ENCODE measurements around the gene ZFAND3. TPM values are rescaled to one million over a fixed set of nuclear protein-coding genes. Genes with fewer than 3 reads are reported as not detected.

The ZFAND3 gene
- total and polyA plus RNA-seq, 2 donors (not counting 1 experiment from before 2014, with no cell fraction given) = 21.5 to 40.8 TPM

- H4K20me1 ChIP-seq (ENCODE audit: control insufficient read depth, extremely low read depth, insufficient read depth, low read length) = no peaks in the 10 kb centered on the region
- H2AFZ ChIP-seq (ENCODE audit: low read length) = no peak overlapping the region
- no peaks in the 10 kb centered on the region for H3K9me3 ChIP-seq (ENCODE audit: control insufficient read depth, insufficient read depth, low read depth, low read length)
- no peak for TF ChIP-seq EZH2 (IDR thresholded peaks at IDR 0.05; ENCODE audit: low read length, missing control alignments)
- TF ChIP-seq CTCF (conservative IDR thresholded peaks at IDR 0.05 in 1 of 2, IDR thresholded peaks at IDR 0.05 in 1 of 2; ENCODE audit: low read depth in 1 of 2, low read length in 2 of 2) = no peak
- peaks cover 3% of the 10 kb centered on the region for H3K36me3 ChIP-seq (ENCODE audit: control insufficient read depth, insufficient read depth, low read length)
- no peak overlapping the region for H3K27ac ChIP-seq (ENCODE audit: insufficient read depth, low read length)
- H3K4me2 ChIP-seq (ENCODE audit: extremely low read depth, insufficient read depth, low read length) = no peak overlapping the region
- no peak overlapping the region for H3K9ac ChIP-seq (ENCODE audit: insufficient read depth, low read length)
- H3K4me3 ChIP-seq (replicated peaks in 1 of 4; ENCODE audit: control extremely low read depth in 1 of 4, insufficient read depth in 1 of 4, low read depth in 3 of 4, low read length in 4 of 4) = no peak overlapping the region
- H3K4me1 ChIP-seq (ENCODE audit: control insufficient read depth, extremely low read depth, insufficient read depth, low read length) = peaks cover 5% of the 10 kb centered on the region
- DNase-seq (ENCODE audit: low read depth in 2 of 2) = no peak
- H3K79me2 ChIP-seq (ENCODE audit: control insufficient read depth, insufficient read depth, low read length) = no peaks in the 10 kb centered on the region
- no peaks in the 10 kb centered on the region for H3K27me3 ChIP-seq (ENCODE audit: control insufficient read depth, insufficient read depth, low read length)
Measured at GRCh38 chr6:38114976-38115625, 295.6 kb downstream of the ZFAND3 start.

GRCh38 chr6:38115626-38116008 is 296.1 kb downstream of the ZFAND3 start:
- Histone ChIP-seq H3K4me1 (ENCODE audit: control insufficient read depth, extremely low read depth, insufficient read depth, low read length) (peaks cover 1% of the 10 kb centered on the region), H3K4me3 (replicated peaks in 1 of 4; ENCODE audit: control extremely low read depth in 1 of 4, insufficient read depth in 1 of 4, low read depth in 3 of 4, low read length in 4 of 4) (no peak overlapping the region), H3K4me2 (ENCODE audit: extremely low read depth, insufficient read depth, low read length) (no peak overlapping the region), H3K27me3 (ENCODE audit: control insufficient read depth, insufficient read depth, low read length) (no peaks in the 10 kb centered on the region), H4K20me1 (ENCODE audit: control insufficient read depth, extremely low read depth, insufficient read depth, low read length) (no peaks in the 10 kb centered on the region), H3K36me3 (ENCODE audit: control insufficient read depth, insufficient read depth, low read length) (peaks cover 3% of the 10 kb centered on the region), H3K9me3 (ENCODE audit: control insufficient read depth, insufficient read depth, low read depth, low read length) (no peaks in the 10 kb centered on the region), H3K9ac (ENCODE audit: insufficient read depth, low read length) (no peak overlapping the region), H2AFZ (ENCODE audit: low read length) (no peak overlapping the region), H3K27ac (ENCODE audit: insufficient read depth, low read length) (no peak overlapping the region), H3K79me2 (ENCODE audit: control insufficient read depth, insufficient read depth, low read length) (no peaks in the 10 kb centered on the region)
- no peak for DNase-seq (ENCODE audit: low read depth in 2 of 2)
- TF ChIP-seq CTCF (conservative IDR thresholded peaks at IDR 0.05 in 1 of 2, IDR thresholded peaks at IDR 0.05 in 1 of 2; ENCODE audit: low read depth in 1 of 2, low read length in 2 of 2) (no peak), EZH2 (IDR thresholded peaks at IDR 0.05; ENCODE audit: low read length, missing control alignments) (no peak)

- H3K27me3 ChIP-seq (ENCODE audit: control insufficient read depth, insufficient read depth, low read length) = no peaks in the 10 kb centered on the region
- no peak for TF ChIP-seq CTCF (conservative IDR thresholded peaks at IDR 0.05 in 1 of 2, IDR thresholded peaks at IDR 0.05 in 1 of 2; ENCODE audit: low read depth in 1 of 2, low read length in 2 of 2)
- no peak for TF ChIP-seq EZH2 (IDR thresholded peaks at IDR 0.05; ENCODE audit: low read length, missing control alignments)
- H3K9ac ChIP-seq (ENCODE audit: insufficient read depth, low read length) = no peak overlapping the region
- no peak overlapping the region for H3K4me3 ChIP-seq (replicated peaks in 1 of 4; ENCODE audit: control extremely low read depth in 1 of 4, insufficient read depth in 1 of 4, low read depth in 3 of 4, low read length in 4 of 4)
- H4K20me1 ChIP-seq (ENCODE audit: control insufficient read depth, extremely low read depth, insufficient read depth, low read length) = no peaks in the 10 kb centered on the region
- no peak overlapping the region for H3K27ac ChIP-seq (ENCODE audit: insufficient read depth, low read length)
- H2AFZ ChIP-seq (ENCODE audit: low read length) = no peak overlapping the region
- no peaks in the 10 kb centered on the region for H3K79me2 ChIP-seq (ENCODE audit: control insufficient read depth, insufficient read depth, low read length)
- peaks cover 3% of the 10 kb centered on the region for H3K36me3 ChIP-seq (ENCODE audit: control insufficient read depth, insufficient read depth, low read length)
- no peaks in the 10 kb centered on the region for H3K4me1 ChIP-seq (ENCODE audit: control insufficient read depth, extremely low read depth, insufficient read depth, low read length)
- no peak overlapping the region for H3K4me2 ChIP-seq (ENCODE audit: extremely low read depth, insufficient read depth, low read length)
- H3K9me3 ChIP-seq (ENCODE audit: control insufficient read depth, insufficient read depth, low read depth, low read length) = no peaks in the 10 kb centered on the region
- DNase-seq (ENCODE audit: low read depth in 2 of 2) = no peak
Measured at GRCh38 chr6:38116248-38116647, 296.7 kb downstream of the ZFAND3 start.

Data from fibroblast of lung (primary cell).